ENCODE measurements around the gene OR1D5.

Gene OR1D5

DNA sequence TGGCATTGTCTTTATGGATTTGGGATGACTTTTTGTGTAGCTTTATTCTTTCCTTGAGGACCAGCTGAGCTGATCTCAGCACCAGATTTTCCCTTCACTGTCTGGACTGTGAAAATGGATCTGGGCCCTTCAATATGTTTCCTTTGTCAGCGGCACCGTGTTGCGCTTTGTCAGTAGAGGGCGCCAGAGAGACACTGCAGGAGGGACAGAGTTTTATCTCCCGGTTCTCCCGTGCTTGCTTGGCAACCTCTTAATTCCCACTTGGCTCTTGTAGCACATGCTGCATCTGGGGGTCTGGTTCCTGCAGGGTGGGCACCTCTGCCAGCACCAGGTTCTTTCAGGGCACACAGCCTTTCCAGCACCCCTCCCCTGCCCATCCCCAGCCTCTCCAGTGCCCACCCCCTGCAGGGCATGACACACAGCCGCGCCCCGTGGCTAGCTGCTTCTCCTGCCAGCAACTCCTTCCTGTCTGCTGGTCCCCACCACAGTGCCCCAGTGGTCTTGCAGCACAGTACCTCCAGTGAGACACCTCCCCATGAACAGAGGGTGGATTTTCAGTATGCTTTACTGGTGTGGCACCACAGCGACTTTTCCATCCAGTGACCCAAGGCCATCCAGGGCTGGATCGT lies 19.6 kb downstream of the OR1D5 start:
- H3K4me2 ChIP-seq (ENCODE audit: low read depth, low read length), result no peak overlapping the region
- peak; percentile 28 for DNase-seq
- no peaks in the 10 kb centered on the region for H3K9me2 ChIP-seq (replicated peaks; ENCODE audit: insufficient read depth, low read length)
- H3K27me3 ChIP-seq (replicated peaks; ENCODE audit: insufficient read depth, low read length), result peaks cover 38% of the 10 kb centered on the region
- H3K4me1 ChIP-seq (ENCODE audit: low read length), result no peaks in the 10 kb centered on the region
- H3K9me3 ChIP-seq (replicated peaks; ENCODE audit: insufficient read depth, low read length), result no peaks in the 10 kb centered on the region
- no peaks in the 10 kb centered on the region for H3K79me2 ChIP-seq (ENCODE audit: low read length)
- H4K20me1 ChIP-seq (ENCODE audit: insufficient read depth, low read length), result no peaks in the 10 kb centered on the region
- H3K36me3 ChIP-seq (replicated peaks; ENCODE audit: insufficient read depth, low read length), result no peaks in the 10 kb centered on the region
- H3K4me3 ChIP-seq (ENCODE audit: low read length), result no peak overlapping the region
- H2AFZ ChIP-seq (ENCODE audit: low read length), result no peak overlapping the region
- H3K27ac ChIP-seq (ENCODE audit: low read length), result no peak overlapping the region
- no peak overlapping the region for H3K9ac ChIP-seq (ENCODE audit: low read length)
- H3F3A ChIP-seq (ENCODE audit: insufficient read depth, low read length), result no peaks in the 10 kb centered on the region
- TF ChIP-seq, protein P1, sequence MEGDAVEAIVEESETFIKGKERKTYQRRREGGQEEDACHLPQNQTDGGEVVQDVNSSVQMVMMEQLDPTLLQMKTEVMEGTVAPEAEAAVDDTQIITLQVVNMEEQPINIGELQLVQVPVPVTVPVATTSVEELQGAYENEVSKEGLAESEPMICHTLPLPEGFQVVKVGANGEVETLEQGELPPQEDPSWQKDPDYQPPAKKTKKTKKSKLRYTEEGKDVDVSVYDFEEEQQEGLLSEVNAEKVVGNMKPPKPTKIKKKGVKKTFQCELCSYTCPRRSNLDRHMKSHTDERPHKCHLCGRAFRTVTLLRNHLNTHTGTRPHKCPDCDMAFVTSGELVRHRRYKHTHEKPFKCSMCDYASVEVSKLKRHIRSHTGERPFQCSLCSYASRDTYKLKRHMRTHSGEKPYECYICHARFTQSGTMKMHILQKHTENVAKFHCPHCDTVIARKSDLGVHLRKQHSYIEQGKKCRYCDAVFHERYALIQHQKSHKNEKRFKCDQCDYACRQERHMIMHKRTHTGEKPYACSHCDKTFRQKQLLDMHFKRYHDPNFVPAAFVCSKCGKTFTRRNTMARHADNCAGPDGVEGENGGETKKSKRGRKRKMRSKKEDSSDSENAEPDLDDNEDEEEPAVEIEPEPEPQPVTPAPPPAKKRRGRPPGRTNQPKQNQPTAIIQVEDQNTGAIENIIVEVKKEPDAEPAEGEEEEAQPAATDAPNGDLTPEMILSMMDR (IDR thresholded peaks at IDR 0.05; ENCODE audit: low read length), result peak; percentile 75
- TF ChIP-seq EZH2 (optimal IDR thresholded peaks at IDR 0.05; ENCODE audit: low read depth, low read length) (no peak), EZH2phosphoT487 (IDR thresholded peaks at IDR 0.05; ENCODE audit: low read length) (no peak)

DNA sequence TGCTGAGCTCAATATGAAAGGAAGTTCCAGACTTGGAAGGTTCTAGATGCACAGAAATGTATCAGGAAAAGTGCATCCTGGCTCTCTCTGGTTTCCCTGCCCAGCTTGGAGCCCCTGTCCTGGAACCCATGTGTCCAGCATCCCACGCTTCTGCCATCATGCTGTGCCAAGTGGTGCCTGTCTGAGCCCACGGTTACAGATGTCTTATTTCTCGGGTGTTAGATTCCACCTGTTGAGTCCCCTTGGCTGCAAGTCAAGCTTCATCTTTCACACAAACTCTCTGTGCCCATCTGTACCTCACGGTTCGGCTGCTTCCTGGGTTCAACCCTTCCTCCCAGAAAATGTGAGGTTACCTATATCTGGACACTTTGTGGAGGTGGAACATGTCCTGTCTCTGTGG lies 22.5 kb downstream of the OR1D5 start:
- TF ChIP-seq EZH2 (optimal IDR thresholded peaks at IDR 0.05; ENCODE audit: low read depth, low read length), result no peak
- no peak for TF ChIP-seq EZH2phosphoT487 (IDR thresholded peaks at IDR 0.05; ENCODE audit: low read length)
- TF ChIP-seq, protein P1 (IDR thresholded peaks at IDR 0.05; ENCODE audit: low read length), result no peak

DNA sequence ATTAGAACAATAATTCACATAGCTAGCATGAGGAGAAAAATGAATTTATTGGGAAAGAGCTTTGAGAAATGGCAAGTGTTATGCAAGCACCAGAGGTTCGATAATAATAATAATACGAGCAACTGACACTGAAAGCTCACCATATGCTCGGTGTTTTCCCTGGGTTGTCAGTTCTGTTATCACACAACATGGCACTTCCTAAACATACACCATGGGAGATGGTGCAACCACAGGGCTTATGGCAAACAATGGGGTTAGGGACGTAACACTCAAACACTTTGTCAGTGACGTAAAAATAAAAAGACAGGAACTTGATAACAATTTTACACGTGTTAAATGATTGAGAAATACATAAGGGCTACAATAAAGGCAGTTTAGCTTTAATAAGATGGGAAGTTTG lies 23.7 kb downstream of the OR1D5 start:
- no peak overlapping the region for H3K9ac ChIP-seq (ENCODE audit: low read length)
- TF ChIP-seq EZH2phosphoT487 (IDR thresholded peaks at IDR 0.05; ENCODE audit: low read length) (no peak), EZH2 (optimal IDR thresholded peaks at IDR 0.05; ENCODE audit: low read depth, low read length) (no peak)
- TF ChIP-seq, protein P1 (IDR thresholded peaks at IDR 0.05; ENCODE audit: low read length), result no peak
- peaks cover 32% of the 10 kb centered on the region for H3K27me3 ChIP-seq (replicated peaks; ENCODE audit: insufficient read depth, low read length)
- H3K27ac ChIP-seq (ENCODE audit: low read length), result no peak overlapping the region
- H3K9me2 ChIP-seq (replicated peaks; ENCODE audit: insufficient read depth, low read length), result no peaks in the 10 kb centered on the region
- no peaks in the 10 kb centered on the region for H4K20me1 ChIP-seq (ENCODE audit: insufficient read depth, low read length)
- no peak overlapping the region for H3K4me3 ChIP-seq (ENCODE audit: low read length)
- H3K9me3 ChIP-seq (replicated peaks; ENCODE audit: insufficient read depth, low read length), result no peaks in the 10 kb centered on the region
- H3K36me3 ChIP-seq (replicated peaks; ENCODE audit: insufficient read depth, low read length), result no peaks in the 10 kb centered on the region
- no peaks in the 10 kb centered on the region for H3F3A ChIP-seq (ENCODE audit: insufficient read depth, low read length)
- DNase-seq, result no peak
- no peak overlapping the region for H2AFZ ChIP-seq (ENCODE audit: low read length)
- no peaks in the 10 kb centered on the region for H3K4me1 ChIP-seq (ENCODE audit: low read length)
- H3K79me2 ChIP-seq (ENCODE audit: low read length), result no peaks in the 10 kb centered on the region
- H3K4me2 ChIP-seq (ENCODE audit: low read depth, low read length), result no peak overlapping the region

More for the DNA sequence above, 22.5 kb downstream of the OR1D5 start:
- H3K36me3 ChIP-seq (replicated peaks; ENCODE audit: insufficient read depth, low read length), result no peaks in the 10 kb centered on the region
- H3K4me3 ChIP-seq (ENCODE audit: low read length), result no peak overlapping the region
- H4K20me1 ChIP-seq (ENCODE audit: insufficient read depth, low read length), result no peaks in the 10 kb centered on the region
- no peak for DNase-seq
- no peaks in the 10 kb centered on the region for H3F3A ChIP-seq (ENCODE audit: insufficient read depth, low read length)
- no peaks in the 10 kb centered on the region for H3K79me2 ChIP-seq (ENCODE audit: low read length)
- no peak overlapping the region for H3K4me2 ChIP-seq (ENCODE audit: low read depth, low read length)
- peaks cover 30% of the 10 kb centered on the region for H3K27me3 ChIP-seq (replicated peaks; ENCODE audit: insufficient read depth, low read length)
- no peak overlapping the region for H3K9ac ChIP-seq (ENCODE audit: low read length)
- no peak overlapping the region for H3K27ac ChIP-seq (ENCODE audit: low read length)
- H3K9me3 ChIP-seq (replicated peaks; ENCODE audit: insufficient read depth, low read length), result no peaks in the 10 kb centered on the region
- no peaks in the 10 kb centered on the region for H3K4me1 ChIP-seq (ENCODE audit: low read length)
- no peaks in the 10 kb centered on the region for H3K9me2 ChIP-seq (replicated peaks; ENCODE audit: insufficient read depth, low read length)
- no peak overlapping the region for H2AFZ ChIP-seq (ENCODE audit: low read length)

All from MM.1S (cell line).